GM23338 (cell line): ENCODE results near the gene PANK1. TPM values are rescaled to one million over a fixed set of nuclear protein-coding genes. Genes with fewer than 3 reads are reported as not detected.

Source experiments
- ATAC-seq: fragments of 200-7000 bp; cut with Tn5 transposase; 3 replicates; pipeline ENCODE4 v1.9.1; 2020
- DNase-seq: peaks from one replicate; pipeline ENCODE4 v3.0.0-alpha.2; 2015; ENCODE audit warnings: low spot score
- H2AFZ ChIP-seq: fragments of 200-600 bp; sonication (generic); 2 replicates; pipeline ENCODE4 v1.8.0; 2016; ENCODE audit warnings: antibody characterized with exemption, mild to moderate bottlenecking, moderate library complexity
- H3F3A ChIP-seq: fragments of 200-600 bp; sonication (generic); replicated peaks from 2 replicates; pipeline ENCODE4 v1.8.0; 2017; ENCODE audit warnings: antibody characterized with exemption, mixed run types, low read depth
- H3K27ac ChIP-seq: fragments of 200-600 bp; sonication (generic); 2 replicates; pipeline ENCODE4 v1.6.1; 2016; ENCODE audit warnings: low read depth
- H3K27me3 ChIP-seq: fragments of 200-600 bp; sonication (generic); 2 replicates; pipeline ENCODE4 v1.8.0; 2016; ENCODE audit warnings: mild to moderate bottlenecking, mixed run types, moderate library complexity; ENCODE audit not compliant: insufficient read depth
- H3K36me3 ChIP-seq: fragments of 200-600 bp; sonication (generic); 2 replicates; pipeline ENCODE4 v1.8.0; 2016; ENCODE audit warnings: mild to moderate bottlenecking; ENCODE audit not compliant: insufficient read depth
- H3K4me1 ChIP-seq: fragments of 200-600 bp; sonication (generic); 2 replicates; pipeline ENCODE4 v1.8.0; 2016; ENCODE audit warnings: mild to moderate bottlenecking, moderate library complexity; ENCODE audit not compliant: insufficient read depth
- H3K4me2 ChIP-seq: fragments of 200-600 bp; sonication (generic); 2 replicates; pipeline ENCODE4 v1.7.1; 2017; ENCODE audit warnings: mixed run types
- H3K4me3 ChIP-seq: fragments of 200-600 bp; sonication (generic); 2 replicates; pipeline ENCODE4 v1.6.1; 2016; ENCODE audit warnings: mixed run types
- H3K79me2 ChIP-seq: fragments of 200-600 bp; sonication (generic); replicated peaks from 2 replicates; pipeline ENCODE4 v1.8.0; 2017; ENCODE audit warnings: mild to moderate bottlenecking; ENCODE audit not compliant: insufficient read depth
- H3K9me2 ChIP-seq: fragments of 200-600 bp; sonication (generic); 2 replicates; pipeline ENCODE4 v1.8.0; 2017; ENCODE audit not compliant: insufficient read depth
- H4K20me1 ChIP-seq: fragments of 200-600 bp; sonication (generic); replicated peaks from 2 replicates; pipeline ENCODE4 v1.8.0; 2017; ENCODE audit warnings: mild to moderate bottlenecking; ENCODE audit not compliant: insufficient read depth
- H3K27ac Mint-ChIP-seq: 2 replicates; pipeline ENCODE4 v1.8.0; 2020; ENCODE audit warnings: inconsistent platforms, mild to moderate bottlenecking, moderate library complexity, mixed read lengths
- H3K27me3 Mint-ChIP-seq: 3 replicates; pipeline ENCODE4 v1.8.0; 2022; ENCODE audit warnings: low read depth, mild to moderate bottlenecking, moderate library complexity, mixed read lengths, inconsistent platforms; ENCODE audit not compliant: insufficient read depth, poor library complexity
- H3K36me3 Mint-ChIP-seq: 3 replicates; pipeline ENCODE4 v1.8.0; 2021; ENCODE audit warnings: low read depth, mild to moderate bottlenecking, inconsistent platforms, moderate library complexity, mixed read lengths
- H3K4me1 Mint-ChIP-seq: 3 replicates; pipeline ENCODE4 v1.8.0; 2020; ENCODE audit warnings: mild to moderate bottlenecking, inconsistent platforms, mixed read lengths
- H3K4me3 Mint-ChIP-seq: 3 replicates; pipeline ENCODE4 v1.8.0; 2021; ENCODE audit warnings: moderate library complexity, mild to moderate bottlenecking, inconsistent platforms, mixed read lengths
- H3K9me3 Mint-ChIP-seq: 3 replicates; pipeline ENCODE4 v1.8.0; 2020; ENCODE audit warnings: moderate library complexity, mild to moderate bottlenecking, inconsistent platforms, mixed read lengths
- CREB1 ChIP-seq: fragments of 250-450 bp; sonication (Bioruptor Pico); IDR thresholded peaks from 2 replicates; pipeline ENCODE4 v1.5.0; 2020; ENCODE audit warnings: low read depth, mild to moderate bottlenecking, moderate library complexity
- EZH2 ChIP-seq: fragments of 200-600 bp; sonication (generic); IDR thresholded peaks from one replicate; pipeline ENCODE4 v1.8.0; 2017; ENCODE audit warnings: antibody characterized with exemption, mild to moderate bottlenecking, low read depth; ENCODE audit not compliant: unreplicated experiment
- EZH2phosphoT487 ChIP-seq: fragments of 200-600 bp; sonication (generic); IDR thresholded peaks from one replicate; pipeline ENCODE4 v1.8.1; 2018; ENCODE audit warnings: antibody characterized with exemption; ENCODE audit not compliant: unreplicated experiment
- JUNB ChIP-seq: IDR thresholded peaks from one replicate; pipeline ENCODE4 v1.6.1; 2016; ENCODE audit warnings: antibody characterized with exemption; ENCODE audit not compliant: unreplicated experiment
- NANOG ChIP-seq: IDR thresholded peaks from 2 replicates; pipeline ENCODE4 v1.6.1; 2016; ENCODE audit warnings: antibody characterized with exemption, borderline replicate concordance
- POLR2AphosphoS5 ChIP-seq: IDR thresholded peaks from 2 replicates; pipeline ENCODE4 v1.6.1; 2016; ENCODE audit warnings: antibody characterized with exemption, low read depth
- ZNF114 ChIP-seq: fragments of 250-450 bp; sonication (Bioruptor Pico); IDR thresholded peaks from 2 replicates; pipeline ENCODE4 v1.5.0; 2020; ENCODE audit warnings: mild to moderate bottlenecking, moderate library complexity
- ZNF331 ChIP-seq: fragments of 250-450 bp; sonication (Bioruptor Pico); IDR thresholded peaks from 2 replicates; pipeline ENCODE4 v1.5.0; 2020; ENCODE audit warnings: low read depth, mild to moderate bottlenecking, moderate library complexity
- polyA plus RNA-seq: library from polyadenylated mRNA; unstranded; fragments of >200 nt; fragmentation: Nextera tagmentation; extraction: Ambion mirVana; gene quantifications from 2 replicates; pipeline ENCODE4 v1.2.1, GENCODE V29; 2016
- total RNA-seq: library from RNA; depleted of rRNA; stranded (reverse); fragments of >200 nt; shearing (Covaris generic); gene quantifications from 2 replicates; pipeline ENCODE4 v1.2.3, GENCODE V29; 2014
- TF ChIP-seq, protein P1 (sequence below), 2 experiments: fragments of 200-600 bp in 1 of 2; sonication (generic) in 1 of 2; conservative IDR thresholded peaks; 2 replicates each; pipeline versions ENCODE4 v1.5.1 to v1.6.1; 2016 to 2017; ENCODE audit warnings: antibody characterized with exemption in 2 of 2, low read depth in 2 of 2, mild to moderate bottlenecking in 2 of 2, moderate library complexity in 1 of 2
- TF ChIP-seq, protein P2 (sequence below): IDR thresholded peaks from 2 replicates; pipeline ENCODE4 v1.6.1; 2016; ENCODE audit warnings: antibody characterized with exemption
- TF ChIP-seq, protein P3 (sequence below): IDR thresholded peaks from one replicate; pipeline ENCODE4 v1.6.1; 2018; ENCODE audit warnings: antibody characterized with exemption; ENCODE audit not compliant: unreplicated experiment

PANK1 gene
- total and polyA plus RNA-seq, 2 experiments from 2014 or later = 15.2 to 44.7 TPM

DNA sequence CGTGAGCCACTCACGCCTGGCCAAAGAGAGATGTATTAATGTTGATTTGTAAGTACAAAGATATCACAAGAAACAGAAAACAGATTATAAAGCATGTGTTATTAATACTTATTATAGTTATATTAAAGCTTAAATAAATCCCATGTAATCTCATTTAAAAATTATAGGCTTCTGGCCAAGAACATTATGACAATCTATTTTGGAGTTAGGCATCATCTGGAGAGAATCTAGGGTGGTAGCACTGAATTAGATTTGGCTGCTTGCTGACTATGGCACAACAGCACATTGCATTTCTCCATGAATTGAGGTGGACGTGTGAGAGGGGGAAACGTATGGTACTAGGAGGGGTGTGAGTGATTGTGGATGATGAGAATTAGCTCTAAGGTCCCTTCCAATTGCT is 92.8 kb downstream of the PANK1 start (continued):
- TF ChIP-seq, protein P1, sequence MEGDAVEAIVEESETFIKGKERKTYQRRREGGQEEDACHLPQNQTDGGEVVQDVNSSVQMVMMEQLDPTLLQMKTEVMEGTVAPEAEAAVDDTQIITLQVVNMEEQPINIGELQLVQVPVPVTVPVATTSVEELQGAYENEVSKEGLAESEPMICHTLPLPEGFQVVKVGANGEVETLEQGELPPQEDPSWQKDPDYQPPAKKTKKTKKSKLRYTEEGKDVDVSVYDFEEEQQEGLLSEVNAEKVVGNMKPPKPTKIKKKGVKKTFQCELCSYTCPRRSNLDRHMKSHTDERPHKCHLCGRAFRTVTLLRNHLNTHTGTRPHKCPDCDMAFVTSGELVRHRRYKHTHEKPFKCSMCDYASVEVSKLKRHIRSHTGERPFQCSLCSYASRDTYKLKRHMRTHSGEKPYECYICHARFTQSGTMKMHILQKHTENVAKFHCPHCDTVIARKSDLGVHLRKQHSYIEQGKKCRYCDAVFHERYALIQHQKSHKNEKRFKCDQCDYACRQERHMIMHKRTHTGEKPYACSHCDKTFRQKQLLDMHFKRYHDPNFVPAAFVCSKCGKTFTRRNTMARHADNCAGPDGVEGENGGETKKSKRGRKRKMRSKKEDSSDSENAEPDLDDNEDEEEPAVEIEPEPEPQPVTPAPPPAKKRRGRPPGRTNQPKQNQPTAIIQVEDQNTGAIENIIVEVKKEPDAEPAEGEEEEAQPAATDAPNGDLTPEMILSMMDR (conservative IDR thresholded peaks at IDR 0.05; ENCODE audit: low read depth in 2 of 2) = no peak
- TF ChIP-seq ZNF114 (CRISPR knock-in tag) (no peak), POLR2AphosphoS5 (no peak), EZH2phosphoT487 (no peak), NANOG (no peak), CREB1 (no peak), EZH2 (no peak), JUNB (no peak), ZNF331 (no peak)
- TF ChIP-seq, protein P2, sequence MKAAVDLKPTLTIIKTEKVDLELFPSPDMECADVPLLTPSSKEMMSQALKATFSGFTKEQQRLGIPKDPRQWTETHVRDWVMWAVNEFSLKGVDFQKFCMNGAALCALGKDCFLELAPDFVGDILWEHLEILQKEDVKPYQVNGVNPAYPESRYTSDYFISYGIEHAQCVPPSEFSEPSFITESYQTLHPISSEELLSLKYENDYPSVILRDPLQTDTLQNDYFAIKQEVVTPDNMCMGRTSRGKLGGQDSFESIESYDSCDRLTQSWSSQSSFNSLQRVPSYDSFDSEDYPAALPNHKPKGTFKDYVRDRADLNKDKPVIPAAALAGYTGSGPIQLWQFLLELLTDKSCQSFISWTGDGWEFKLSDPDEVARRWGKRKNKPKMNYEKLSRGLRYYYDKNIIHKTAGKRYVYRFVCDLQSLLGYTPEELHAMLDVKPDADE = no peak
- TF ChIP-seq, protein P3, sequence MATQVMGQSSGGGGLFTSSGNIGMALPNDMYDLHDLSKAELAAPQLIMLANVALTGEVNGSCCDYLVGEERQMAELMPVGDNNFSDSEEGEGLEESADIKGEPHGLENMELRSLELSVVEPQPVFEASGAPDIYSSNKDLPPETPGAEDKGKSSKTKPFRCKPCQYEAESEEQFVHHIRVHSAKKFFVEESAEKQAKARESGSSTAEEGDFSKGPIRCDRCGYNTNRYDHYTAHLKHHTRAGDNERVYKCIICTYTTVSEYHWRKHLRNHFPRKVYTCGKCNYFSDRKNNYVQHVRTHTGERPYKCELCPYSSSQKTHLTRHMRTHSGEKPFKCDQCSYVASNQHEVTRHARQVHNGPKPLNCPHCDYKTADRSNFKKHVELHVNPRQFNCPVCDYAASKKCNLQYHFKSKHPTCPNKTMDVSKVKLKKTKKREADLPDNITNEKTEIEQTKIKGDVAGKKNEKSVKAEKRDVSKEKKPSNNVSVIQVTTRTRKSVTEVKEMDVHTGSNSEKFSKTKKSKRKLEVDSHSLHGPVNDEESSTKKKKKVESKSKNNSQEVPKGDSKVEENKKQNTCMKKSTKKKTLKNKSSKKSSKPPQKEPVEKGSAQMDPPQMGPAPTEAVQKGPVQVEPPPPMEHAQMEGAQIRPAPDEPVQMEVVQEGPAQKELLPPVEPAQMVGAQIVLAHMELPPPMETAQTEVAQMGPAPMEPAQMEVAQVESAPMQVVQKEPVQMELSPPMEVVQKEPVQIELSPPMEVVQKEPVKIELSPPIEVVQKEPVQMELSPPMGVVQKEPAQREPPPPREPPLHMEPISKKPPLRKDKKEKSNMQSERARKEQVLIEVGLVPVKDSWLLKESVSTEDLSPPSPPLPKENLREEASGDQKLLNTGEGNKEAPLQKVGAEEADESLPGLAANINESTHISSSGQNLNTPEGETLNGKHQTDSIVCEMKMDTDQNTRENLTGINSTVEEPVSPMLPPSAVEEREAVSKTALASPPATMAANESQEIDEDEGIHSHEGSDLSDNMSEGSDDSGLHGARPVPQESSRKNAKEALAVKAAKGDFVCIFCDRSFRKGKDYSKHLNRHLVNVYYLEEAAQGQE = no peak

DNA sequence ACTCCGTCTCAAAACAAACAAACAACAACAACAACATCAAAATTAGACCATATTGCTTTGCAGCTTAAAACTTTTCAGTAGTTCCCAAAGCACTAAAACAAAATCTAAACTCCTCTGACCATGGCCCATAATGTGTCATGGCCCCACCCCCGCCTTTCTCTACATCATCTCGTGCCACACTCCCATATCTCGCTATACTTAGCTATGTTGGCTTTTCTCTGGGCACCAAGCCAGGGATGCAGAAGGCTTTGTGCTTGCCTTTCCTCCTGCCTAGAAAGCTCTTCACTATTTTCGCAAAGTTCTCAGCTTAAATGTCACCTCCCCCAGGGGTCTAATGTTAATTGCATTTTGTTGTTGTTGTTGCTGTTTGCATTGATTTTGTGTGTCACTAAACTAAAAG is 94.5 kb downstream of the PANK1 start:
- Histone ChIP-seq H3K79me2 (no peaks in the 10 kb centered on the region), H3F3A (no peaks in the 10 kb centered on the region), H3K9me2 (0 out of 2 replicates have a peak, but pooled peaks cover 4% of the 10 kb centered on the region), H3K27ac (no peak overlapping the region), H3K4me3 (no peak overlapping the region), H2AFZ (no peak overlapping the region), H3K27me3 (no peaks in the 10 kb centered on the region), H4K20me1 (no peaks in the 10 kb centered on the region), H3K4me2 (no peak overlapping the region), H3K4me1 (no peaks in the 10 kb centered on the region), H3K36me3 (no peaks in the 10 kb centered on the region)
- no peaks in the 10 kb centered on the region for H3K4me1 Mint-ChIP-seq
- ATAC-seq (no peak), DNase-seq (no peak)
- no peak overlapping the region for H3K4me3 Mint-ChIP-seq
- H3K27me3 Mint-ChIP-seq = peaks cover 6% of the 10 kb centered on the region
- no peaks in the 10 kb centered on the region for H3K36me3 Mint-ChIP-seq
- H3K27ac Mint-ChIP-seq = no peak overlapping the region
- peaks cover 8% of the 10 kb centered on the region; the same call in 2 of the 3 replicates for H3K9me3 Mint-ChIP-seq
- TF ChIP-seq, protein P2 = no peak
- TF ChIP-seq, protein P3 = no peak
- TF ChIP-seq, protein P1 (conservative IDR thresholded peaks at IDR 0.05; ENCODE audit: low read depth in 2 of 2) = no peak
- TF ChIP-seq ZNF114 (CRISPR knock-in tag) (no peak), CREB1 (no peak)
